ENCODE results near the gene ANTXRL. TPM values are rescaled to one million over a fixed set of nuclear protein-coding genes. Genes with fewer than 3 reads are reported as not detected.

The ANTXRL gene
- total and polyA plus RNA-seq, 10 of the 15 experiments (the other 5 are each of a cell fraction or from before 2014, with no cell fraction given), result not detected

DNA sequence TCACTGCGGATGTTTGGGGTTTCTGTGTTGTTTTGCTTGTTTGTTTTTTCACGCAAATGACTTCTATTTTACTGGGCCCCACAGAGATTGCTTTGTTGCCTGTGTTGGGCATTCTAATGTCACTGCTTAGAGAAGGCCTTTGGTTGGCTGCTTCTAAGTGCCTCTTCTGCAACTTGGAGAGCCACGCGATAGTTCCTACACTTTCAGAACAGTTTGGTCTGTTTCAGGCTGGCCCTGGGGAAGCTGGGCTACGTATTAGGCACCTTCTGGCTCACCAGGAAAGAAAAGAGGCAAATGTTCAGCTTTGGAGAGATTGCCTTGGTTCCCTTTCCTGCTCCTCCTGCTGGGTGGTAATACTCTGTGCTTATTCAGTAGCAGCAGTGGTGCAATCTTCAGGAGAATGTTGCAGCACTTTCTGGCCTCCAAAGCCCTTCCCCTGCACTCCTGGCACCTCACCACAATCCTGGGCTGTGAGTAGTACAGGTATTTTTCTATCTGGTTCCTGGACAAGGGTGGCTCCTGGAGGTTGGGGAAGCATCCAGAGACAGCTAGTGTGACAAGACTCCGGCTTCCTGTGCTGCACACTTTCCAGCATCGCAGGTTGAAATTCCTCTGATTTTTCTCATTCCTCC, 1.2 kb downstream of the ANTXRL start:
- in situ Hi-C loops (cut with MboI), result no loop called here
- no peak for FAIRE-seq
- intact Hi-C loops (cut with micrococcal nuclease; ENCODE audit: unreplicated experiment), result no loop called here

More for the DNA sequence above, 1.2 kb downstream of the ANTXRL start:
- WGBS (ENCODE audit: insufficient coverage, insufficient replicate concordance, low lambda C conversion rate, missing lambda C conversion rate), result 62% methylated on average over 7 of the region's 7 CpGs
- DNase-seq (ENCODE audit: low read depth, low spot score) (no peak), ATAC-seq (no peak)
- Histone ChIP-seq H3K27ac (ENCODE audit: control insufficient read depth, insufficient read depth) (no peak overlapping the region), H3K9me3 (replicated peaks; ENCODE audit: control insufficient read depth, insufficient read depth, low read length) (no peaks in the 10 kb centered on the region; the same call in 2 of the 3 replicates), H3K79me2 (ENCODE audit: control insufficient read depth, insufficient read depth, low read length) (no peaks in the 10 kb centered on the region), H2AFZ (ENCODE audit: control insufficient read depth, low read depth, low read length) (no peak overlapping the region), H3K4me3 (no peak overlapping the region), H3K4me1 (ENCODE audit: control insufficient read depth, insufficient read depth, low read length) (peaks cover 2% of the 10 kb centered on the region; the same call in 1 of the 2 replicates), H3K4me2 (ENCODE audit: control insufficient read depth, insufficient read depth) (no peak overlapping the region), H3K36me3 (ENCODE audit: control insufficient read depth in 2 of 2, insufficient read depth in 2 of 2, low read length in 1 of 2) (no peaks in the 10 kb centered on the region), H3K27me3 (replicated peaks in 1 of 2; ENCODE audit: control insufficient read depth in 2 of 2, insufficient read depth in 2 of 2, low read length in 1 of 2) (peaks cover 0 to 8% of the 10 kb centered on the region in 2 experiments; a peak in 3 of 4 replicates), H4K20me1 (ENCODE audit: control insufficient read depth, insufficient read depth) (no peaks in the 10 kb centered on the region), H3K9ac (ENCODE audit: control insufficient read depth, insufficient read depth, low read length) (no peak overlapping the region)
- SMC1A ChIA-PET (ENCODE audit: uncharacterized antibody, unreplicated experiment), result no interaction called here
- POLR2A ChIA-PET, result no interaction called here
- BruUV-seq (replicated peaks), result no TSS peak
- CTCF ChIA-PET, result no interaction called here
- RAD21 ChIA-PET (ENCODE audit: unreplicated experiment), result no interaction called here
- TF ChIP-seq ATF3 (IDR thresholded peaks at IDR 0.05; ENCODE audit: borderline replicate concordance, extremely low read depth, low read depth, low read length), result no peak
- no peak for TF ChIP-seq ZNF622 (IDR thresholded peaks at IDR 0.05)
- TF ChIP-seq MYC (IDR thresholded peaks at IDR 0.05; ENCODE audit: insufficient read depth, insufficient read length, insufficient replicate concordance, low read length, severe bottlenecking), result no peak
- TF ChIP-seq, protein P1, sequence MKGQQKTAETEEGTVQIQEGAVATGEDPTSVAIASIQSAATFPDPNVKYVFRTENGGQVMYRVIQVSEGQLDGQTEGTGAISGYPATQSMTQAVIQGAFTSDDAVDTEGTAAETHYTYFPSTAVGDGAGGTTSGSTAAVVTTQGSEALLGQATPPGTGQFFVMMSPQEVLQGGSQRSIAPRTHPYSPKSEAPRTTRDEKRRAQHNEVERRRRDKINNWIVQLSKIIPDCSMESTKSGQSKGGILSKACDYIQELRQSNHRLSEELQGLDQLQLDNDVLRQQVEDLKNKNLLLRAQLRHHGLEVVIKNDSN (IDR thresholded peaks at IDR 0.05; ENCODE audit: borderline replicate concordance, extremely low read length, insufficient read depth, low read depth, low read length), result no peak
- TF ChIP-seq GATAD2B (conservative IDR thresholded peaks at IDR 0.05; ENCODE audit: low read depth), result no peak
- TF ChIP-seq, protein P2, sequence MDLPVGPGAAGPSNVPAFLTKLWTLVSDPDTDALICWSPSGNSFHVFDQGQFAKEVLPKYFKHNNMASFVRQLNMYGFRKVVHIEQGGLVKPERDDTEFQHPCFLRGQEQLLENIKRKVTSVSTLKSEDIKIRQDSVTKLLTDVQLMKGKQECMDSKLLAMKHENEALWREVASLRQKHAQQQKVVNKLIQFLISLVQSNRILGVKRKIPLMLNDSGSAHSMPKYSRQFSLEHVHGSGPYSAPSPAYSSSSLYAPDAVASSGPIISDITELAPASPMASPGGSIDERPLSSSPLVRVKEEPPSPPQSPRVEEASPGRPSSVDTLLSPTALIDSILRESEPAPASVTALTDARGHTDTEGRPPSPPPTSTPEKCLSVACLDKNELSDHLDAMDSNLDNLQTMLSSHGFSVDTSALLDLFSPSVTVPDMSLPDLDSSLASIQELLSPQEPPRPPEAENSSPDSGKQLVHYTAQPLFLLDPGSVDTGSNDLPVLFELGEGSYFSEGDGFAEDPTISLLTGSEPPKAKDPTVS (IDR thresholded peaks at IDR 0.05; ENCODE audit: low read depth, low read length), result no peak
- TF ChIP-seq, protein P3, sequence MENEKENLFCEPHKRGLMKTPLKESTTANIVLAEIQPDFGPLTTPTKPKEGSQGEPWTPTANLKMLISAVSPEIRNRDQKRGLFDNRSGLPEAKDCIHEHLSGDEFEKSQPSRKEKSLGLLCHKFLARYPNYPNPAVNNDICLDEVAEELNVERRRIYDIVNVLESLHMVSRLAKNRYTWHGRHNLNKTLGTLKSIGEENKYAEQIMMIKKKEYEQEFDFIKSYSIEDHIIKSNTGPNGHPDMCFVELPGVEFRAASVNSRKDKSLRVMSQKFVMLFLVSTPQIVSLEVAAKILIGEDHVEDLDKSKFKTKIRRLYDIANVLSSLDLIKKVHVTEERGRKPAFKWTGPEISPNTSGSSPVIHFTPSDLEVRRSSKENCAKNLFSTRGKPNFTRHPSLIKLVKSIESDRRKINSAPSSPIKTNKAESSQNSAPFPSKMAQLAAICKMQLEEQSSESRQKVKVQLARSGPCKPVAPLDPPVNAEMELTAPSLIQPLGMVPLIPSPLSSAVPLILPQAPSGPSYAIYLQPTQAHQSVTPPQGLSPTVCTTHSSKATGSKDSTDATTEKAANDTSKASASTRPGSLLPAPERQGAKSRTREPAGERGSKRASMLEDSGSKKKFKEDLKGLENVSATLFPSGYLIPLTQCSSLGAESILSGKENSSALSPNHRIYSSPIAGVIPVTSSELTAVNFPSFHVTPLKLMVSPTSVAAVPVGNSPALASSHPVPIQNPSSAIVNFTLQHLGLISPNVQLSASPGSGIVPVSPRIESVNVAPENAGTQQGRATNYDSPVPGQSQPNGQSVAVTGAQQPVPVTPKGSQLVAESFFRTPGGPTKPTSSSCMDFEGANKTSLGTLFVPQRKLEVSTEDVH (IDR thresholded peaks at IDR 0.05; ENCODE audit: low read depth, partially characterized antibody), result no peak
- TF ChIP-seq MTA2 (IDR thresholded peaks at IDR 0.05; ENCODE audit: low read depth), result no peak
- no peak for TF ChIP-seq NR2F1 (conservative IDR thresholded peaks at IDR 0.05)
- no peak for TF ChIP-seq HCFC1 (IDR thresholded peaks at IDR 0.05; ENCODE audit: low read length)
- TF ChIP-seq NRF1 (conservative IDR thresholded peaks at IDR 0.05; ENCODE audit: low read depth, low read length), result no peak
- no peak for TF ChIP-seq ZBED1 (IDR thresholded peaks at IDR 0.05; ENCODE audit: borderline replicate concordance)
- TF ChIP-seq TARDBP (IDR thresholded peaks at IDR 0.05; ENCODE audit: borderline replicate concordance), result no peak
- no peak for TF ChIP-seq ZNF217 (IDR thresholded peaks at IDR 0.05)
- no peak for TF ChIP-seq CREB1 (IDR thresholded peaks at IDR 0.05; ENCODE audit: low read depth)
- TF ChIP-seq TCF7 (IDR thresholded peaks at IDR 0.05; ENCODE audit: borderline replicate concordance), result no peak
- no peak for TF ChIP-seq CBFB (IDR thresholded peaks at IDR 0.05; ENCODE audit: low read depth)
- no peak for TF ChIP-seq LARP7 (IDR thresholded peaks at IDR 0.05)
- no peak for TF ChIP-seq CHD4 (IDR thresholded peaks at IDR 0.05)
- no peak for TF ChIP-seq SRF (IDR thresholded peaks at IDR 0.05; ENCODE audit: low read depth in 2 of 2, low read length in 2 of 2)
